GM19035 (cell line): ENCODE data around the gene MPPED1.

ENCODE experiments used
- ATAC-seq: cut with Tn5 transposase; IDR thresholded peaks from one replicate; pipeline ENCODE4 v1.9.1; 2021; ENCODE audit not compliant: unreplicated experiment

Gene MPPED1

DNA sequence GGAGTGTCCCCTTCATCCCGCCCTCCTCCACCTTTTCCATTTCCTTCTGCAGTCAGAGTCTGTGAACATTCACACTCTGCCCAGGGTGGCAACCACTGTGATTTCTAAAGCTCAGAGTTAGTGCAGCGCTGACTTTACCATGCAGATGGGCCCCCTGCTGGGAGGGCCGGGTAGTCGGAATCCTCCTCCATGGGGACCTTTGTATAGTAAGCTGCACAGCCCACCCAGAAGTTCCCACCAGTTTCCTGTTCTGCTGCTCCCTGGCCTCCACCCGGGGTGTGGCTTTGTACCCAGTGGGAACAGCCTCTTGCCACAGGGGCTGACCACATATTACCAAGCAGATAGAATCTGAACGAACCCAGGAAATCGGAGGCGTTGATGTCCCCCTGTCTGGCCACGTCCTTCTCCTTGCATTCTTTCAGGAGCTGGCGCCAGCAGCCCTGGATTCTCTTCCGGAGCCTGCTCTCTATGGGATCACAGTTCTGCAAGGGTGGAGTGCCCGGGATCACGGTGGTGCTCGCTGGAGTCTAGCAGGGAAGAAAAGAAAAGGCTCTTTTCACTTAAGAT, 125.3 kb downstream of the MPPED1 start:
- ATAC-seq: no peak

- no peak for ATAC-seq
Measured at GRCh38 chr22:43539572-43540528, 128.0 kb downstream of the MPPED1 start.

DNA sequence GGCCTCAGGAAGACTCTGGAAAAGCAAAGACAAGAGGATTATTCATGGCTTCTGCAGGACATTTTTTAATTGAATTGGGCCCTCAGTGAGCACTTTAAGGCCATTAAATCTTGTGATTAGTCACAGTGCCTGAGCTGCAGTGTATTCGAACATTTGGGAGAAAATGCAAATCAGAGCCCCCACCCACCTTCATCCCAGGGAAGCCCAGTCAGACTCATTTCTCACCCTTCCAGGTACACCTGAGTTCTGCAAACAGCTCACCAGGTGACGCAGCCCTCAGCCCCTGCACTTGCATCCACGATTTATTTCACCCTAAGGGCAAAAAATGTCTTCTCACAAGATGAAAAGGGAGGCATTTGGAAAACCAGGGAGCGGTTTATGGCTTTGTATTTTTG, 128.7 kb downstream of the MPPED1 start:
- no peak for ATAC-seq

GRCh38 chr22:43541022-43541421, 129.2 kb downstream of the MPPED1 start:
- no peak for ATAC-seq

GRCh38 chr22:43541462-43542407, 129.9 kb downstream of the MPPED1 start:
- ATAC-seq: no peak

GRCh38 chr22:43542681-43543521, 131.1 kb downstream of the MPPED1 start:
- ATAC-seq: no peak

GRCh38 chr22:43543522-43544288, 131.9 kb downstream of the MPPED1 start:
- ATAC-seq: no peak

- no peak for ATAC-seq
Measured at GRCh38 chr22:43544289-43544673, 132.5 kb downstream of the MPPED1 start.

DNA sequence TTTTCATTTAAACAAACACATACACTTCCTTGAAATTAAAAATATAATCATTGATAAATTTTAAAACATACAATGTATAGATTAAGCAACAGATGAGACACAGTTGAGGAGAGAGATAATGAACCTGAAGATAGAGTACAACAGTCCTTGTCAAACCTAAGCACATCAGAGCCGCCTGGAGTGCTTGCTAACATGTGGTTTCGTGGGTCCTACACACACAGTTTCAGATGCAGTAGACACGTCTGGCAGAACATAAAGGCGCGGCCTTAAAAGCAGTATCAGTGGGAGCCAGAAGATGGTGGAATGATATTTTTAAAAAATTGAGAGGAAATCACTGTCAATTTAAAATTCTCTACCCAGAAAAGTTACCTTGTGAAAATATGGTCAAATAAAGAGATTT, 134.4 kb downstream of the MPPED1 start:
- no peak for ATAC-seq

DNA sequence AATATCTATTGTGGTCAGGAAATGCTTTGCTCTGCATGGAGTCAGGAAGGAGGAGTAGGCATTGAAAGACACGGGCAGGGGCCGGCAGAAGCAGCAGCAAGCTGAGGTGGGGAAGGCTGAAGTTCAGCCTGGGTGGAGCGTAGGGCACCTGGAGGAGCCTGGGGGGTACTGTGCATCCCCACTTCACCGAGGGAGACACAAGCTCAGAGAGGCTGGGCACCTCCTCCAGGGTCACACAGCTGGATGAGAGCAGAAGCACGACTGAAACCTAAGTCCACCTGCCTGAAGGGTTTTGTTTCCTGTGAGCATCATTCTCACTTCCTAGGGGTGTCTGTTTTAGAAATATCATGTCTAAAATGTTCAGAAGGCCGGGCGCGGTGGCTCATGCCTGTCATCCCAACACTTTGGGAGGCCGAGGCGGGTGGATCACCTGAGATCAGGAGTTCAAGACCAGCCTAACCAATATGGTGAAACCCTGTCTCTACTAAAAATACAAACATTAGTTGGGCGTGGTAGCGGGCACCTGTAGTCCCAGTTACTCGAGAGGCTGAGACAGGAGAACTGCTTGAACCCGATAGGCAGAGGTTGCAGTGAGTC, 138.3 kb downstream of the MPPED1 start:
- ATAC-seq: no peak

GRCh38 chr22:43550672-43551071, 138.9 kb downstream of the MPPED1 start:
- no peak for ATAC-seq

DNA sequence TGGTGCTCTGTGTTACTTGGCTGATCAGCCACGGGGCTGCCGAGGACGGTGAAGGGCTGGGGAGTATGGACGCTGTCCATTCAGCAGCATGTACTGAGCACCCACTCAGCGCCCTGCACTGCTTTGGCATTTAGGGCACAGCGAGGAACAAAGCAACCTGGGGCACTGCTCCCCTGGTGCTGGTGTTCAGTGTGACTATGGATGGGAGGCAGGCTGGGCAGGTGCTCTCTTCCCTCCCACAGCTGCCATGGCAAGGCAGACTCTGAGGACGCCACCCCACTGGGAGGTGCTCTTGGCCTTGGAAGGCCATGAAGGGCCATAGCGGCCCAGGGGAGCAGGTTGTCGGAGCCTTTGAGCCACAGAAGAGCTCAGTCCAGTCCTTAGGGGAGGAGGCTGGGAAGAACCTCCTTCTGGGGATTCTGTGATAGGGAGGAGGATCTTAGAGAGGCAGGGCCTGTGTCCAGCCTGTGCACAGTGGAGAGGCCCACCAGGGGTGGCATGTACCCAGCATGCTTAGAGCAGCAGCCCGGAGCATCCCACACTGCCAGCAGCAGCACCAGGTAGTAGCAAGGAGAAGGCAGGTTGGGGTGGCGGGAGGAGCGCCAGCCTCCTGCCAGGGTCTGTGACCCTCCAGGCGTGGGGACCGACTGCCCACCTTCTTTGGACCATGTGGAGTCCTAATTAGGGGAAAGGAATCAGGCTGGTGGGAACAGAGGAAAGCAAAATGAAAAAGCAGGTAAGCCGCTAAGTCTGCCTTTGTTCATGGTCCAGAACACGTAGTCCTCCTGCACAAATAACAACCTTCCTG, 141.8 kb downstream of the MPPED1 start:
- ATAC-seq: no peak

- no peak for ATAC-seq
Measured at GRCh38 chr22:43554259-43554636, 142.4 kb downstream of the MPPED1 start.

- ATAC-seq: no peak
Measured at GRCh38 chr22:43554694-43555365, 143.0 kb downstream of the MPPED1 start.

GRCh38 chr22:43555561-43556515, 144.0 kb downstream of the MPPED1 start:
- ATAC-seq: no peak
